ENCODE results near the gene DNAJC16.

DNA sequence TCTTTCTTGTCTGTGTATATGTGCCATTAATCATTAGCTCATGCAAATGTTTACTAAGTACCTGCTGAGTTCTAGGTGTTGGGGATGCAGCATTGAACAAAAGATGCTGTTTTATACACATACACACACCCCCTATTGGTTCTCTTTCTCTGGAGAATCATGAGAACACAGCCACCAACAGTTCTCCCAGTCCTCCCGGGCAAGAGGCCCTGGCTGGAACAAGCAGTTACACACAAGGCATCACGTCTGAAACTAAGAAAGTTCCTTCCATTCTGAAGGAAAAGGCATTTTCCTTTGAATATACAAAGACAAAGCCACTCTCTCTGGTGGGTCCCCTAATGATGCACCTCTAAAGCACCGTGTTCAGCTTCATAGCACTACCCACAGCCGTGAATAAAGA is 13.5 kb upstream of the DNAJC16 start:
- TF ChIP-seq, protein P1, sequence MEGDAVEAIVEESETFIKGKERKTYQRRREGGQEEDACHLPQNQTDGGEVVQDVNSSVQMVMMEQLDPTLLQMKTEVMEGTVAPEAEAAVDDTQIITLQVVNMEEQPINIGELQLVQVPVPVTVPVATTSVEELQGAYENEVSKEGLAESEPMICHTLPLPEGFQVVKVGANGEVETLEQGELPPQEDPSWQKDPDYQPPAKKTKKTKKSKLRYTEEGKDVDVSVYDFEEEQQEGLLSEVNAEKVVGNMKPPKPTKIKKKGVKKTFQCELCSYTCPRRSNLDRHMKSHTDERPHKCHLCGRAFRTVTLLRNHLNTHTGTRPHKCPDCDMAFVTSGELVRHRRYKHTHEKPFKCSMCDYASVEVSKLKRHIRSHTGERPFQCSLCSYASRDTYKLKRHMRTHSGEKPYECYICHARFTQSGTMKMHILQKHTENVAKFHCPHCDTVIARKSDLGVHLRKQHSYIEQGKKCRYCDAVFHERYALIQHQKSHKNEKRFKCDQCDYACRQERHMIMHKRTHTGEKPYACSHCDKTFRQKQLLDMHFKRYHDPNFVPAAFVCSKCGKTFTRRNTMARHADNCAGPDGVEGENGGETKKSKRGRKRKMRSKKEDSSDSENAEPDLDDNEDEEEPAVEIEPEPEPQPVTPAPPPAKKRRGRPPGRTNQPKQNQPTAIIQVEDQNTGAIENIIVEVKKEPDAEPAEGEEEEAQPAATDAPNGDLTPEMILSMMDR (IDR thresholded peaks at IDR 0.05; ENCODE audit: low read depth, low read length) = no peak
- no peak for TF ChIP-seq EZH2phosphoT487 (IDR thresholded peaks at IDR 0.05; ENCODE audit: low read depth)

All from OCI-LY3 (cell line).